K562 (cell line): ENCODE data around the gene AJAP1. TPM values are rescaled to one million over a fixed set of nuclear protein-coding genes. Genes with fewer than 3 reads are reported as not detected.

Source experiments
- CLOCK ChIP-seq: fragments of 250-450 bp; sonication (Bioruptor Pico); IDR thresholded peaks from 2 replicates; pipeline ENCODE4 v1.4.0; 2020; ENCODE audit warnings: mild to moderate bottlenecking, moderate library complexity, borderline replicate concordance
- FOXO4 ChIP-seq: fragments of 450-650 bp; formaldehyde crosslinking; IDR thresholded peaks from 2 replicates; pipeline ENCODE4 v1.4.0; 2020; ENCODE audit warnings: mild to moderate bottlenecking, moderate library complexity
- GTF2E2 ChIP-seq: fragments of 200-800 bp; sonication (Bioruptor generic); IDR thresholded peaks from 2 replicates; pipeline ENCODE4 v1.6.1; 2016; ENCODE audit warnings: missing genetic modification characterization, missing compliant biosample characterization
- MED1 ChIP-seq: sonication (generic); formaldehyde crosslinking; IDR thresholded peaks from 2 replicates; pipeline ENCODE4 v1.8.1; 2023; ENCODE audit warnings: missing genetic modification reagents, borderline replicate concordance
- REST ChIP-seq, 2 experiments: fragments of 450-650 bp; formaldehyde crosslinking in 1 of 2; IDR thresholded peaks; 2 replicates each; pipeline versions ENCODE4 v1.4.0 to v1.6.1; 2014 to 2020; ENCODE audit warnings: mild to moderate bottlenecking in 2 of 2, borderline replicate concordance in 1 of 2, low read depth in 1 of 2
- TAF7 ChIP-seq: fragments of 450-650 bp; IDR thresholded peaks from 2 replicates; pipeline ENCODE4 v1.6.1; 2016; ENCODE audit warnings: missing genetic modification characterization, missing compliant biosample characterization
- TAF9B ChIP-seq: fragments of 450-650 bp; IDR thresholded peaks from 2 replicates; pipeline ENCODE4 v1.6.1; 2018; ENCODE audit warnings: mild to moderate bottlenecking; ENCODE audit not compliant: partially characterized antibody
- THRAP3 ChIP-seq: fragments of 450-650 bp; IDR thresholded peaks from 2 replicates; pipeline ENCODE4 v1.6.1; 2016; ENCODE audit warnings: mild to moderate bottlenecking, inconsistent platforms, borderline replicate concordance
- ZKSCAN3 ChIP-seq: fragments of 250-450 bp; sonication (Bioruptor Pico); IDR thresholded peaks from 2 replicates; pipeline ENCODE4 v1.4.0; 2020
- polyA plus RNA-seq, 8 experiments: library from polyadenylated mRNA; depleted of rRNA in 4 of 8; stranded (reverse) in 5 of 8; unstranded in 3 of 8; fragments of >200 nt; fragmentation: Nextera tagmentation in 2 of 8; fragmentation: Illumina TruSeq in 1 of 8; extraction: Ambion mirVana in 2 of 8; extraction: Trizol in 1 of 8; gene quantifications; 2 replicates each; pipeline versions ENCODE4 v1.2.1 to v1.2.3, GENCODE V29; 2011 to 2014; ENCODE audit warnings: inconsistent platforms in 1 of 8, missing spikeins in 1 of 8
- total RNA-seq, 7 experiments: library from RNA; depleted of rRNA in 6 of 7; stranded (reverse); fragments of >200 nt in 6 of 7; fragmentation: Illumina TruSeq in 2 of 7; extraction: Trizol in 2 of 7; gene quantifications; 2 replicates each; pipeline versions ENCODE4 v1.2.1 to v1.2.3, GENCODE V29; 2011 to 2021; ENCODE audit warnings: low replicate concordance in 1 of 7

The AJAP1 gene
- total and polyA plus RNA-seq, 9 of the 15 experiments (the other 6 are each of a cell fraction or from before 2014, with no cell fraction given) = not detected

GRCh38 chr1:4838231-4838630 is 183.8 kb downstream of the AJAP1 start (continued):
- TF ChIP-seq REST (IDR thresholded peaks at IDR 0.05; ENCODE audit: borderline replicate concordance) (no peak), REST (CRISPR knock-in tag; IDR thresholded peaks at IDR 0.05; ENCODE audit: low read depth) (no peak), FOXO4 (no peak), GTF2E2 (no peak), TAF7 (tag) (no peak), ZKSCAN3 (CRISPR knock-in tag) (no peak), CLOCK (CRISPR knock-in tag) (no peak), TAF9B (no peak), THRAP3 (no peak), MED1 (CRISPR knock-in tag) (no peak)
- TF ChIP-seq, all 486 proteins: peak for 0
